AG09309 (cell line): ENCODE measurements around the gene LMCD1.

ENCODE experiments used
- DNase-seq: peaks from one replicate; pipeline ENCODE4 v3.0.0-alpha.2; 2010; ENCODE audit warnings: low read depth
- H3K4me3 ChIP-seq: 2 replicates; pipeline ENCODE4 v1.5.1; 2011; ENCODE audit warnings: mild to moderate bottlenecking, low read depth, low read length, moderate library complexity; ENCODE audit not compliant: control insufficient read depth
- TF ChIP-seq, protein P1 (sequence below): IDR thresholded peaks from 2 replicates; pipeline ENCODE4 v1.5.1; 2011; ENCODE audit warnings: mild to moderate bottlenecking, low read depth, low read length, inconsistent platforms; ENCODE audit not compliant: insufficient read depth, control insufficient read depth; ENCODE audit errors: missing control alignments

The LMCD1 gene

DNA sequence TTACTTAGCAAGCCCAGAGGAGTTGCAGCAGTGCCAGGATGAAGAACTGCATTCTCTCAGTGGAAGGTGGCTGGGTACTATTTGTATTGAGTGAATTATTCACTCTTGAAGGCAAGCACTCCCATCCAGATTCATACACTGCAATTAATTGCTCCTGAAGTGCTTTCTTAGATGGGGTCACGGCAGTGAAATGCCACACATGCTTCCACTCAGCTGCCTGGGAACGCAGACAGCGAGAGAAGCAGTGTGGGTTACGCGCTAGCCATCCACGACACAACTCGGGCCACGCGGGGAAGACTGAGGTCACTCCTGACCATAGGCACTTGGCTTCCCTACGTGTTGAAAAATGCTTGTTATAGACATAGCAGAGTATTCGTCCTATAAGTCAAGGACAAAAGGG lies 30.8 kb upstream of the LMCD1 start:
- no peak overlapping the region for H3K4me3 ChIP-seq
- TF ChIP-seq, protein P1, sequence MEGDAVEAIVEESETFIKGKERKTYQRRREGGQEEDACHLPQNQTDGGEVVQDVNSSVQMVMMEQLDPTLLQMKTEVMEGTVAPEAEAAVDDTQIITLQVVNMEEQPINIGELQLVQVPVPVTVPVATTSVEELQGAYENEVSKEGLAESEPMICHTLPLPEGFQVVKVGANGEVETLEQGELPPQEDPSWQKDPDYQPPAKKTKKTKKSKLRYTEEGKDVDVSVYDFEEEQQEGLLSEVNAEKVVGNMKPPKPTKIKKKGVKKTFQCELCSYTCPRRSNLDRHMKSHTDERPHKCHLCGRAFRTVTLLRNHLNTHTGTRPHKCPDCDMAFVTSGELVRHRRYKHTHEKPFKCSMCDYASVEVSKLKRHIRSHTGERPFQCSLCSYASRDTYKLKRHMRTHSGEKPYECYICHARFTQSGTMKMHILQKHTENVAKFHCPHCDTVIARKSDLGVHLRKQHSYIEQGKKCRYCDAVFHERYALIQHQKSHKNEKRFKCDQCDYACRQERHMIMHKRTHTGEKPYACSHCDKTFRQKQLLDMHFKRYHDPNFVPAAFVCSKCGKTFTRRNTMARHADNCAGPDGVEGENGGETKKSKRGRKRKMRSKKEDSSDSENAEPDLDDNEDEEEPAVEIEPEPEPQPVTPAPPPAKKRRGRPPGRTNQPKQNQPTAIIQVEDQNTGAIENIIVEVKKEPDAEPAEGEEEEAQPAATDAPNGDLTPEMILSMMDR = no peak
- no peak for DNase-seq

DNA sequence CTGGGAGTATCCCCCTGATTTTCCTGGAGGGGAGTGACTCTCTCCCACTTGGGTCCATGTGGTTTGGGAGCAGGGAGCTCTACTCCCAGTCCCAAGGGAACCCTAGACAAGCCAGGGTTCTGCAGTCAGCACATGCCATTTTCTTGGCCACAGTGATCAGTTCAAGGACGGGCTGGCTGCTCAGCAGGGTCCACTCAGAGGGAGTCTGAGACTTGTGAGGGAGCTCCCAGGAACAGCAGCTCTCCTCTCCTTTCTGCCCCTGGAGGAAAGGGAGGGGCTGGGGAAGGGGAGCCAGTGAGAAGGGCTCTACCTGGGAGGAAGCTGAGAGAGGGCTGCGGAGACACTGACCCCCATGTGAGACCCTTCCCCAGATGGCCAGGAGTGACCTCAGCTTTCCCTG lies 29.1 kb upstream of the LMCD1 start:
- TF ChIP-seq, protein P1 = no peak
- no peak overlapping the region for H3K4me3 ChIP-seq
- no peak for DNase-seq

DNA sequence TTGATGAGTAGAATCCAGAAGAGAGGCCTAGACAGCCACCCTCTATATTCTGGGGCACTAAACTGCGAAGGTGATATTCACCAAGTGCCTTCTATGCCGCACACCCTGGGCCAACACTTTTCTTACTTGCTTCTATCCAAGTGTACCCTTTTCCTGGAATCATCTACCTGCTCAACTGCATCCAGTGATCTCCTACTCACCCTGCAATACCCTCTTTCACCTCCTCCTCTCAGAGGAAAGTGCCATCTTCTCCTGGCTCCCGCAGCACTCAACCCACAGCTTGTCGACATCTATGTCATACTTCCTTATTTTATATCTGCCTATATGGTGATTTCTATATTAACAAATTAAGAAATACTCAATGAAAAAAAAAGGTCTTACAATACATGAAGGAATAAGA lies 28.6 kb upstream of the LMCD1 start:
- TF ChIP-seq, protein P1 = no peak
- no peak overlapping the region for H3K4me3 ChIP-seq
- DNase-seq = no peak

DNA sequence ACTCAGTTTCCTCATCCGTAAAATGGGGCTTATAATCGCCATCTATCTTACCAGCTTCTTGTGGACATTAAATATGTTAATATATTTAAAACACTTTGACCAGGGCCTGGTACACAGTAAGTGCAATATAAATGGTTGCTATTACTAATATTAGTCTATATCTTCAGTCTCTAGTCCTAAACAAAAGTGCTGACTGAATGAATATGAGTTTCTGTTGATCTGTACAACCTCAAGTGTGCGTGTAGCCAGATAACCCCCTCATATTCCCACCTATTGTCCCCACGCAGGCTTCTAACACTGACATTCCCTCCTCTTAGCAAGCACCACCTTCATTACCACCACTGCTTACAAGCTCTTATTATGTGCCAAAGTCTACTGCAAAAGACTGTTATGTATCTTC lies 27.6 kb upstream of the LMCD1 start:
- no peak overlapping the region for H3K4me3 ChIP-seq
- no peak for DNase-seq
- TF ChIP-seq, protein P1 = no peak

DNA sequence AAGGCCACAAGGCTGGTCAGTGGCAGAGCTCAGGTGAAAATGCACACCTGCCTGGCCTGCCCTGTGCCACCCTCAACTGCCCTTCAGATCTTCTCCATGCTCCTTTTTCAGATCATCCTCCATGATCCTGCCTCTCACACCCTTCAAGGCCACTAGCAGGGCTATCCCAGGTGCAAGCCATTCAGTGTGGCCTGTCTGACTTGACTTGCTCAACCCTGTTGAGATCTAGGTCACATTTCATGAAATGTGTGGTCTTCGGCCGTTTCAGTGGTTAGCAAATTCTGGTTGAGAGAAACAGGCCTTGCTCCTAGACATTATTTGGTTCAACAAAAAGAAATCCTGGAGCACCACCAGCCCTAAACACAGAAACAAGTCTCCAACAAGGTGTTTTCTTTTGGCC lies 26.6 kb upstream of the LMCD1 start:
- TF ChIP-seq, protein P1 = no peak
- no peak overlapping the region for H3K4me3 ChIP-seq
- DNase-seq = no peak

DNA sequence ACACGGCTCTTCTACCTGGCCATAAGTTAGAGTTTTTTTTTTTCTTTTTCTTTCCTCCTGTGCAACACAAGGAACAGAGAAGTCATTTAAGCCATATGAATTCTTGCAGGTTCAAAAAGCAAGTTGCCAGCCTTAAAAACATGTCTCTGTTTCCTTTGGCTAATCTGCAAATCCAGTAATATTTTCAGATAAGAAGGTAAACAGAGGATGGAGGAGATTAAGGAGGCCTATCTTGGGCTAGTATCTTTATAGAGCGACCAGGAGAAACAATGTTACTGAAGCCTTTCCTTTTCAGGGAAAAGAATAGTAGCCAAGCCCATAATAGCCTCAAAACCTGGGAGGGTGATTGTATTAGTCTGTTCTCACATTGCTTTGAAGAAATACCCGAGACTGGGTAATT lies 20.9 kb upstream of the LMCD1 start:
- TF ChIP-seq, protein P1 = no peak
- DNase-seq = no peak
- H3K4me3 ChIP-seq = no peak overlapping the region

DNA sequence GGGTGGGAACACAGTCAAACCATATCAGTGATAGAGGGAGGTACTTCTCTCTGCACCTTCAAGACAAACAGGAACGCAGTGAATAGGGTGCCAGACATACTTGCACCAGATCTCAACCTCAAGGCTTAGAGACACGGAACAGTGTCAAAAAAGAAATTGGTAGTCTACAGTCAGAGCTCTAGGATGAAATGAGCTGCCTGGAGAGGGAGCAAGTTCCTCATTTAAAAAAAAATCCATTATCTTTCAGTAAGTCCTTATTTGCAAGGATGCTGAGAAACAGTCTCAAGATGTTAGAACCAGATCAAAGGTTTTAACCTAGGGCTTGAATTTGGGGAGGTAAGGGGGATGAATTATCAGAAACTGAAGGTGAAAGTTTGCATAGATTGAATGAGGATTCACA lies 20.2 kb upstream of the LMCD1 start:
- no peak overlapping the region for H3K4me3 ChIP-seq
- TF ChIP-seq, protein P1 = peak; percentile 19
- DNase-seq = no peak
